Natural killer cell (primary cell): ENCODE measurements around the gene CDC26. TPM values are rescaled to one million over a fixed set of nuclear protein-coding genes. Genes with fewer than 3 reads are reported as not detected.

Experiments
- ATAC-seq, 3 donors: fragments of 150-1000 bp in 2 of 3; fragments of 200-7000 bp in 1 of 3; cut with Tn5 transposase; 1 replicate in 1 of 3; 2 replicates in 2 of 3; pipeline ENCODE4 v1.10.0; 2021; ENCODE audit warnings: mild to moderate bottlenecking in 2 of 3, moderate library complexity in 2 of 3
- DNase-seq, 2 donors: peaks; one replicate each; pipeline versions ENCODE4 v3.0.0 to v3.0.0-alpha.2; 2013 to 2021; ENCODE audit warnings: mixed read lengths in 1 of 2
- H3K27ac ChIP-seq: one replicate; pipeline ENCODE4 v1.5.1; 2013; ENCODE audit warnings: mild to moderate bottlenecking, low read length
- H3K27me3 ChIP-seq: one replicate; pipeline ENCODE4 v1.6.1; 2013; ENCODE audit warnings: low read length; ENCODE audit not compliant: control insufficient read depth, insufficient read depth
- H3K36me3 ChIP-seq: one replicate; pipeline ENCODE4 v1.6.1; 2013; ENCODE audit warnings: low read length; ENCODE audit not compliant: control insufficient read depth, insufficient read depth
- H3K4me1 ChIP-seq: one replicate; pipeline ENCODE4 v1.6.1; 2013; ENCODE audit warnings: low read length; ENCODE audit not compliant: control insufficient read depth, insufficient read depth
- H3K4me3 ChIP-seq: one replicate; pipeline ENCODE4 v1.5.1; 2013; ENCODE audit warnings: low read length
- H3K9me3 ChIP-seq: one replicate; pipeline ENCODE4 v1.6.1; 2013; ENCODE audit warnings: low read length; ENCODE audit not compliant: control insufficient read depth, insufficient read depth
- H3K27ac Mint-ChIP-seq, 2 donors: one replicate each; pipeline ENCODE4 v1.8.0; 2022; ENCODE audit warnings: mild to moderate bottlenecking in 2 of 2, mixed read lengths in 2 of 2, moderate library complexity in 1 of 2
- H3K27me3 Mint-ChIP-seq, 2 donors: one replicate each; pipeline ENCODE4 v1.8.0; 2022; ENCODE audit warnings: low read depth in 2 of 2, mixed read lengths in 2 of 2
- H3K36me3 Mint-ChIP-seq: one replicate; pipeline ENCODE4 v1.8.0; 2022; ENCODE audit warnings: mixed read lengths
- H3K4me1 Mint-ChIP-seq, 2 donors: one replicate each; pipeline ENCODE4 v1.8.0; 2022; ENCODE audit warnings: mixed read lengths in 2 of 2
- H3K4me3 Mint-ChIP-seq: one replicate; pipeline ENCODE4 v1.8.0; 2022; ENCODE audit warnings: mild to moderate bottlenecking, moderate library complexity, mixed read lengths
- H3K9me3 Mint-ChIP-seq, 2 donors: one replicate each; pipeline ENCODE4 v1.8.0; 2022; ENCODE audit warnings: mixed read lengths in 2 of 2
- WGBS: methylation state at CpG from one replicate; pipeline ENCODE4 v1.1.7; 2013; ENCODE audit warnings: missing lambda C conversion rate; ENCODE audit not compliant: insufficient coverage; 5-methylcytosine and 5-hydroxymethylcytosine counted together
- intact Hi-C: fragments of 100-400 bp; cut with micrococcal nuclease; formaldehyde crosslinking; loops from one replicate; pipeline ENCODE4 v1.14.2; 2022
- total RNA-seq, 4 donors: library from RNA; stranded (reverse); fragments of 120-200 nt in 1 of 4; gene quantifications; one replicate each; pipeline versions ENCODE4 v1.2.3 to v1.2.4, GENCODE V29; 2013 to 2022
- TF ChIP-seq, protein P1 (sequence below): fragments of 200-600 bp; IDR thresholded peaks from one replicate; pipeline ENCODE4 v1.8.0; 2022; ENCODE audit warnings: antibody characterized with exemption

Gene CDC26
- total RNA-seq, 3 donors from 2014 or later (not counting 1 experiment from before 2014, with no cell fraction given), result 16.8 to 24.8 (median 21.5) TPM

DNA sequence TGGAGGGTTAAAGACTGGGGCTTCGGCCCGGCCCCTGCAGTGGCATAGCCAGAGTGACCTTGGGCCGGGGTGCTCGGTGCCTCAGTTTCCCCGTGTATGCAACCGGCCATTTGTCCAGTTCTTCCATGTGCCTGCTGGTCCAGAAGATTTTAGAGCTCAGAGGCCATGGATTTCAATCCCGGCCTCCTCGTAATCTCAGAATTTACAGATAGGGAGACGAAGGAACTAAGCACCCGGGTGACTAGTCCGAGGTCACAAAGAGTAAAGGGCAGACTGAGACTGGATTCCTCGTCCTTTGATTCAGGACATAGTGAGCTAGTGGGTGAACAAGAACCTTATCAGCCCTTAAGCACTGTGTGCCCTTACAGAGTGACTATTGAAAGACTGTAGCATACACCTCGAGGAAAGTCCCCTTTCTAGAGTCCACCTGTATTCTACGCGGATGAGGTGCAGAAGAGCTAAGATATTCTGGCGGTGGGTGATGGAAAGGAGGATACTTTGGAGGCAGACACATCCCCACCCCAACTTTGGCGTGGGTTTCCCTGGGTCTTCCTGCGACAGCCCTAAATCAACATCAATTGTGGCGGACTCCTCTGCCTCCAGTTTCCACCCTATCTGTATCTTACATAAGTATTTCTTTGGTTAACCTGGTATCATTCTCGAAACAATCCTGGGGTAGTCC is 53.4 kb downstream of the CDC26 start:
- H3K9me3 ChIP-seq, result no peaks in the 10 kb centered on the region
- H3K27me3 Mint-ChIP-seq, result no peaks in the 10 kb centered on the region
- H3K36me3 ChIP-seq, result no peaks in the 10 kb centered on the region
- intact Hi-C loops, result loop anchor here (1.0 to 5.0 kb wide), 3 partner anchors 53 to 189 kb away; partner anchors contain the start of genes C9orf43, CDC26, POLE3 and PRPF4
- no peaks in the 10 kb centered on the region for H3K36me3 Mint-ChIP-seq
- ATAC-seq (no peak), DNase-seq (peak in 1 of 2 donors; percentile 36)
- H3K27ac ChIP-seq, result peak overlapping the region; percentile 92
- peaks cover 21% of the 10 kb centered on the region for H3K4me1 ChIP-seq
- peaks cover 44 to 48% of the 10 kb centered on the region in 2 donors for H3K4me1 Mint-ChIP-seq
- TF ChIP-seq, protein P1, sequence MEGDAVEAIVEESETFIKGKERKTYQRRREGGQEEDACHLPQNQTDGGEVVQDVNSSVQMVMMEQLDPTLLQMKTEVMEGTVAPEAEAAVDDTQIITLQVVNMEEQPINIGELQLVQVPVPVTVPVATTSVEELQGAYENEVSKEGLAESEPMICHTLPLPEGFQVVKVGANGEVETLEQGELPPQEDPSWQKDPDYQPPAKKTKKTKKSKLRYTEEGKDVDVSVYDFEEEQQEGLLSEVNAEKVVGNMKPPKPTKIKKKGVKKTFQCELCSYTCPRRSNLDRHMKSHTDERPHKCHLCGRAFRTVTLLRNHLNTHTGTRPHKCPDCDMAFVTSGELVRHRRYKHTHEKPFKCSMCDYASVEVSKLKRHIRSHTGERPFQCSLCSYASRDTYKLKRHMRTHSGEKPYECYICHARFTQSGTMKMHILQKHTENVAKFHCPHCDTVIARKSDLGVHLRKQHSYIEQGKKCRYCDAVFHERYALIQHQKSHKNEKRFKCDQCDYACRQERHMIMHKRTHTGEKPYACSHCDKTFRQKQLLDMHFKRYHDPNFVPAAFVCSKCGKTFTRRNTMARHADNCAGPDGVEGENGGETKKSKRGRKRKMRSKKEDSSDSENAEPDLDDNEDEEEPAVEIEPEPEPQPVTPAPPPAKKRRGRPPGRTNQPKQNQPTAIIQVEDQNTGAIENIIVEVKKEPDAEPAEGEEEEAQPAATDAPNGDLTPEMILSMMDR, result no peak
- H3K27ac Mint-ChIP-seq, result peak overlapping the region; percentile 82 to 92
- H3K4me3 Mint-ChIP-seq, result peak overlapping the region; percentile 97
- peak overlapping the region; percentile 96 for H3K4me3 ChIP-seq
- no peaks in the 10 kb centered on the region for H3K9me3 Mint-ChIP-seq
- H3K27me3 ChIP-seq, result no peaks in the 10 kb centered on the region
- WGBS, result 27% methylated on average over 20 of the region's 20 CpGs

DNA sequence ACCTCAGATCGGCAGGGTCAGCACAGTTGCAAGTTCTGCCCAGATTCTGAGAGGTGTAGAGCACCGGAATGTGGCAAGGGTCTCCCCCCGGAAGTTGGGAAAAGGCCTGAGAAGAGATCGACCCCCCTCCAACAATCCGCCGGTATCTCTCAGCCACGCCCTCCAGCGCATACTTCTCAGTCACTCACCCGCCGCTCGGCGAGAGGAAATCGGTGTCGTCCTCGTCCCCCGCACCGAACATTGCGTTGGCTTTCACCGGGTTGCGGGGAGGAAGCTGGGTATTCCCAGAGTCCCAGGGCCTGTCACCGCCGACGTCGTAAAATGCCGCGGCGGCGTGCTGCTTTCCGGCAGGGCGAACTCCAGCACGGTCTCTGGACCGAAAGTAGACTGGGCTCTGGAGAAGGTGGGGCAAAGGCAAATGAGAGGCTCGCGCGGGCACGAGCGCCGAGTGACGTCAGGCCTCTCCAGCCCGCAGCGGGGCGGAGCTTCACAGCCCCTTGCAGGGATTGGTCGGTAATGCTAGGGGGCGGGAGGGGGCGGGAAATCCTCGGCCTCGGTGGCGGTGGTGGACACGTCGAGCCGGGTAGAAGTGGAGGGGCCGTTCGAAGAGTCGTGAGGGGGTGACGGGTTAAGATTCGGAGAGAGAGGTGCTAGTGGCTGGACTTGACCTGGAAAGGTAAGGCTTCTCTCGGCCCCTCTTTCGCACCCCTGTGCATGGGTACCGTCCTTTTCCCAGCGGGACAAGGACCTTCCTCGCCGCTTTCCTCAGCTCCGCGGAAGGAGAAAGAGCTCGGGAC is 54.2 kb downstream of the CDC26 start, which contains the start of the genes FKBP15 and SLC31A1:
TSS of gene FKBP15 (minus strand) at position 275 of the 797 bp plus-strand sequence. CDS start at position 241, 34 bp downstream.
TSS of gene SLC31A1 (plus strand) at position 542 of the 797 bp plus-strand sequence. CDS start 34,605 bp downstream, outside the sequence.
- peak within 1 kb of the TSS; percentile 96 for H3K4me3 ChIP-seq
- peaks cover 44 to 52% of the 10 kb centered on the region in 2 donors for H3K4me1 Mint-ChIP-seq

GRCh38 chr9:113220467-113221002 is 54.8 kb downstream of the CDC26 start:
- peaks cover 21% of the 10 kb centered on the region for H3K4me1 ChIP-seq
- TF ChIP-seq, protein P1, result no peak
- under 1% methylated on average over 9 of the region's 11 CpGs for WGBS
- intact Hi-C loops, result loop anchor here (1.0 to 5.0 kb wide), 4 partner anchors 55 to 297 kb away; partner anchors contain the start of genes C9orf43, CDC26, POLE3 and PRPF4
- peak; percentile 22 to 45 for DNase-seq
- Mint-ChIP-seq H3K27ac (peak overlapping the region; percentile 82 to 92), H3K27me3 (no peaks in the 10 kb centered on the region), H3K4me3 (peak overlapping the region; percentile 97), H3K4me1 (peaks cover 44 to 52% of the 10 kb centered on the region in 2 donors), H3K36me3 (no peaks in the 10 kb centered on the region), H3K9me3 (no peaks in the 10 kb centered on the region)
- ATAC-seq, result peak; percentile 31 to 58 (median 53)
- no peaks in the 10 kb centered on the region for H3K9me3 ChIP-seq
- H3K36me3 ChIP-seq, result no peaks in the 10 kb centered on the region
- no peaks in the 10 kb centered on the region for H3K27me3 ChIP-seq
- peak overlapping the region; percentile 92 for H3K27ac ChIP-seq
- peak overlapping the region; percentile 96 for H3K4me3 ChIP-seq

More for the DNA sequence above, 54.2 kb downstream of the CDC26 start, which contains the start of the genes FKBP15 and SLC31A1:
- H3K4me3 Mint-ChIP-seq, result peak within 1 kb of the TSS; percentile 97
- intact Hi-C loops, result loop anchor here (1.0 to 5.0 kb wide), 3 partner anchors 54 to 190 kb away; partner anchors contain the start of genes C9orf43, CDC26, POLE3 and PRPF4
- no peaks in the 10 kb centered on the region for H3K9me3 Mint-ChIP-seq
- Histone ChIP-seq H3K9me3 (no peaks in the 10 kb centered on the region), H3K27me3 (no peaks in the 10 kb centered on the region), H3K36me3 (no peaks in the 10 kb centered on the region), H3K4me1 (peaks cover 21% of the 10 kb centered on the region), H3K27ac (peak within 1 kb of the TSS; percentile 92)
- peak within 1 kb of the TSS; percentile 82 to 92 for H3K27ac Mint-ChIP-seq
- peak; percentile 91 to 99 (median 95) for ATAC-seq
- H3K27me3 Mint-ChIP-seq, result no peaks in the 10 kb centered on the region
- WGBS, result under 1% methylated on average over 65 of the region's 65 CpGs
- DNase-seq, result peak; percentile 96 to 99
- TF ChIP-seq, protein P1, result no peak
- no peaks in the 10 kb centered on the region for H3K36me3 Mint-ChIP-seq
